HG03045 (cell line): ENCODE data around the gene GSG1L.

Experiments used
- ATAC-seq: cut with Tn5 transposase; IDR thresholded peaks from one replicate; pipeline ENCODE4 v1.9.1; 2021; ENCODE audit warnings: mild to moderate bottlenecking, moderate library complexity; ENCODE audit not compliant: unreplicated experiment

The GSG1L gene

DNA sequence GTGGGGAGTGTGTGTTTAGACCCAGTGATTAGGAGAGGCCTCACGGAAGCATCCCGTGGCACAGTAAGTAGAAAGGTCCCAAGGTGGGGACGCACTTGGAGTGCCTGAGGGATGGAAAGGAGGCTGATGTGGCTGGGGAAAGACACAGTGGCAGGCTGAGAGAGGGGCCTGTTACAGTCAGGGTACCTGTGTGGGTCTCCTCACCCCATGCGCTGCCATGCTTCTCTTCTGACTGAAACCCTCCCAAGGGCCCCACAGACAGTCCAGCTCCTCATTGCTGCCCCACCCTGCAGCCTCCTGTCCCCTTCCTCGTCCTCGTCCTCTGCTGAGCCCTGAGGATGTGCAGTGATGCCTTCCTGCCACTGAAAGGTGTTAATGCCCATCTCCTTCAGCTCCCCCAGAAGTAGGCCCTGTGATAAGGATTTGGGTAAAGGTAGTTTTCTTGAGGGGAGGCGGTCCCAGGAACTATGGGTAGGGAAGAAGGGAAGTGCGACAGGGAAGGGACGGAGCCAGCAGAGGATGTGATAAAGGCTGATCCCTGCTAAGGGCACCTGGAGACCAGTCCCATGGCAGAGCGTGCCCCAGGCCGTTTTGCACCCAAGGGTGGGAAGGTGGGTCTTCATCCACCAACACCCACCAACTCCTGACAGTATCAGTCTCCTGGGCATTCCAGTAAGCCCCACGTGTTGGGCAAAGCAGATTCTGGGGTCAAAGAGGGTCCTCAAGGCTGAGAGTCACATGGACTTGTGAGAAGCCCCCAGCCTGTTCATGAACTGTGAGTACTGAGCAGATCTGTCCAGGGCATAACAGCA, 237.2 kb downstream of the GSG1L start:
- ATAC-seq: no peak

- no peak for ATAC-seq
Measured at GRCh38 chr16:27824786-27825185, 238.7 kb downstream of the GSG1L start.

DNA sequence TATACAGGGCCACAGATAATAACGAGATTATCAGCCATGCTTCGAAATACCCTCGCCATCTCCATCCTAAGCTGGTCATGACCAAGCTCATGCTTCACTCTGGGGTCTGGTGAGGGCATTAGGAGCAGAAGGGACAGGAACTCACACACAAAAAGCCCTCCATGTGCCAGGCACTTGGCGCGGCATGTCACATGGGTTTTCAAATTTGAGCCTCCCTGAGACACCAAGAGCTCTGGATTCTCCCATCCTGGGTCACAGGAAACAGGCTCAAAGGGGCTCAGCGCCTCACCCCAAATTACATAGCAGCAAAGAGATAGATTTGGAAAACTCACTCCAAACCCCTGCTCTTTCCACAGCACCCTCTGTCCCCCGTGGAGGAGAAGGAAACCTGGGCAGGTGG, 239.5 kb downstream of the GSG1L start:
- no peak for ATAC-seq

DNA sequence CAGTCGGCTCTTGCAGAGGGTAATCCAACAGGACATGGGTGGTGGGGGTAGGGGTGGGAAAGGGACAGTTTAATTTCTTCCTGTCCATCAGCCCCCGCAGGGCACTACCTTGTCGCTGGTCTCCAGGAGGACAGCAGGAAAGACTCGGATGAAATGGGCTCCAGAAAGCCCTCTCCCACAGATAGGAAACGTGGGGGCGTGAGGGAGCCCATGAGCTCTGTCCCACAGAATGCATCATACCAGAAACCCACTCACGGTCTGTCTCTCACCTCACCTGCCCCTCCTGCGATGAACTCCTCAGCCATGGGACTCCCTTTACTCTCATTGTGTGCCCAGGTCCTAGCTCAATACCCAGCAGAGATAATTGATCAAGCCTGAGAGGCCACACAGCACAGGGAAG, 240.1 kb downstream of the GSG1L start:
- no peak for ATAC-seq

DNA sequence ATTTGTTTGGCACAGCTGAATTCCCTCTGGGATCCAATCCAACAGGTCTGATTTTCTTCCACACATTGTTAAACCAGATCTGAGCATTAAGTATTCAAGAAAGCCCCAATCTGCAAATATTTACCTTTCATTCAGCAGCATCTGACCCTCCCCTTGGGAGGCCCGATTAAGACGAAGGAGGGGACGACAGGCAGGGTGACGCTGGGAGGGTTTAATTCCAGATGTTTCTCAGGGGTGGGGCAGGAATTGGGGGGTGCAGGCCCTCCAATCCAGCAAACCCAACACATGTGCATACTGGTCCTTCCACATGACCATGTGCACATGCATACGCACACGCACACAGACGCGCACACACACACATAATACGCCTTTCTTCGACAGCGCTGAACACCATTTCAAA, 240.5 kb downstream of the GSG1L start:
- no peak for ATAC-seq

DNA sequence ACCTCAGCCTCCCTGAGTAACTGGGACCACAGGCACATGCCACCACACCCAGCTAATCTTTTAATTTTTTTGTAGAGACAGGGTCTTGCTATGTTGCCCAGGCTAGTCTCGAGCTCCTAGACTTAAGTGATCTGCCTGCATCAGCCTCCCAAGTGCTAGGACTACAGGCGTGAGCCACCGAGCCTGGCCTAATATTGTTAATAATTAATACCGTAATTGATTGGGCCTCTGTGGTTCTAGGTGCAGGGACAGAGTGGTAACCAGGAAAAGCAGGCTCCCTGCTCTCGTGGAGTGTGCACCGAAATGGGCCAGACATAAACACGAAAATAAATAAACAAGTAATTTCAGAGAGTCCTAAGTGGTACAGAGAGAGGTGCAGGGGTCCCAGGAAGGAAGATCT, 241.0 kb downstream of the GSG1L start:
- ATAC-seq: no peak

DNA sequence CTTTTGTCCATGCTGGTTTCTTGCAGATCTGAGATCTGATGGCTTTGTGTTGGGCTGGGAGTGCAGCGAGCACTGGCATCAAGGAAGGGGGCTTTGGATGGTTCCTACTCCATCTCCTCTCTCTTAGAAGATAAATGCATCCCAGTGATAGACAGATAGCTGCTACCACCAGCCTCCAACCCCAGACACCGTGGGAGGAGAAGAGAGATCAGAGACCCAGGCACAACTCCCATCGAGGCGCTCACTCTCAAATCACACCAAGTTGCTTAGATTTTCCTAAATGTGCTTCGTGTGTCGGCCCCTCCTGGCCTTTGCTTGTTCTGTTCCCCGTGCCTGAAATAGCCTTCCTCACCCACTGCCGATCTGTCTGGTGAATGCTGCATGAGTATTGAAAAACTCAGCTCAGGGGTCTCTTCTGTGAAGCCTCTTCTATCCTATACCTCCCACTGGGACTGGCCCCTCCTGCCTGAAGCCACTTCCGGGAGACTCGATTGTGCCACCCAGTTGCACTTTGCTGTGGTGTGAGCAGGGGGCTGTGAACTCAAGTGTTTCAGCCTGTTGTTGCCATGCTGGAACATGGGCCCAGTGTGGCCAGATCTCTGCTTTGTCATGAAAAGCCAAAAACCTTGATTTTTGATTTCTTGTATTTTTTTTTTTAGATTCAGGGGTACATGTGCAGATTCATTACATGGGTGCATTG, 242.7 kb downstream of the GSG1L start:
- ATAC-seq: no peak

- ATAC-seq: no peak
Measured at GRCh38 chr16:27819881-27820610, 243.5 kb downstream of the GSG1L start.

GRCh38 chr16:27819356-27819755, 244.2 kb downstream of the GSG1L start:
- no peak for ATAC-seq

GRCh38 chr16:27818246-27818645, 245.3 kb downstream of the GSG1L start:
- no peak for ATAC-seq

DNA sequence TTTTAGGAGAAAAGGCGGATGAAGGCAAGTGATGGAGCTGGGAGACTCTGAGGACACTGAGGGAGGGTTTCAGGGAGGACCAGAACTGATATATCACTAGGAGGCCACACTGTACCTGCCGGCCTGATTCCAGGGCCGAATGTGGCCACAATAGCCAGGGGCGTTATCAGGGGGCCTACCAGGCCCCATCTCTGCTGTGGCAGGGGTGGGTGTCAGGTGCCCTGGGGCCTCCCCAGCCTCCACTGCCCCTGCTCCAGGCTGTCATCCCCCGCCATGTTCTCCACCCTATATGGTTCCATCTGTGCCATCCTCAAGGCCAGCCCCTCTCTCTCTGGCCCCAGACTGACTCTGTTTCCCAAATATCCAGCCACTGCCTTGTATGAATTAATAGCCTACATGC, 246.5 kb downstream of the GSG1L start:
- ATAC-seq: no peak

GRCh38 chr16:27816561-27816960, 247.0 kb downstream of the GSG1L start:
- no peak for ATAC-seq

GRCh38 chr16:27813591-27813990, 249.9 kb downstream of the GSG1L start:
- ATAC-seq: no peak

GRCh38 chr16:27811881-27812280, 251.6 kb downstream of the GSG1L start:
- no peak for ATAC-seq

GRCh38 chr16:27806986-27807385, 256.5 kb downstream of the GSG1L start:
- ATAC-seq: no peak

GRCh38 chr16:27806388-27806787, 257.1 kb downstream of the GSG1L start:
- no peak for ATAC-seq

DNA sequence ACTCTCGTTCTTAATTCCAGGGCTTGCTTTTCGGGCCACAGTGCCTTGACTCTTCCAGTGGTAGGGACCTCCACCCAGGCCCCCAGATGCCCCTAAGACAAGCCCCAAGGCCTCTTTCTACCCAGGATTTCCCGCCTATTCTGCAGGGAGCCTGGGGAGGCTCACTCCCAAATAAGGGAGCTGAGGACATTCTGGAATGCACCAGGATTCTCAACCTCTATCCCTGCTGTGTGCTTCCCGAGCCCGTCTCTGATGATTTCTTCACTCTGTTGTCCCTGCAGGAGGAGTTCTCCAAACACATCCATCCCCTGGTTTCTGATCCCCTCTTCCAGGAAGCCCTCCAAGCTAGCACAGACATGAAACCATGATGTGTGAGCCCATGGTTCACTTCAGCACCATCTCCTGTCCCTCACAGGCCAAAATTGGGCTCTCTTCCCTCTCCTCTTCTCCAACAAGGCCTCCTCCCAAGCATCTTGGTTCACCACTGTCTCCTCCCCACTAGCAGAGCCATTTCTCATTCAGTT, 257.6 kb downstream of the GSG1L start:
- no peak for ATAC-seq

DNA sequence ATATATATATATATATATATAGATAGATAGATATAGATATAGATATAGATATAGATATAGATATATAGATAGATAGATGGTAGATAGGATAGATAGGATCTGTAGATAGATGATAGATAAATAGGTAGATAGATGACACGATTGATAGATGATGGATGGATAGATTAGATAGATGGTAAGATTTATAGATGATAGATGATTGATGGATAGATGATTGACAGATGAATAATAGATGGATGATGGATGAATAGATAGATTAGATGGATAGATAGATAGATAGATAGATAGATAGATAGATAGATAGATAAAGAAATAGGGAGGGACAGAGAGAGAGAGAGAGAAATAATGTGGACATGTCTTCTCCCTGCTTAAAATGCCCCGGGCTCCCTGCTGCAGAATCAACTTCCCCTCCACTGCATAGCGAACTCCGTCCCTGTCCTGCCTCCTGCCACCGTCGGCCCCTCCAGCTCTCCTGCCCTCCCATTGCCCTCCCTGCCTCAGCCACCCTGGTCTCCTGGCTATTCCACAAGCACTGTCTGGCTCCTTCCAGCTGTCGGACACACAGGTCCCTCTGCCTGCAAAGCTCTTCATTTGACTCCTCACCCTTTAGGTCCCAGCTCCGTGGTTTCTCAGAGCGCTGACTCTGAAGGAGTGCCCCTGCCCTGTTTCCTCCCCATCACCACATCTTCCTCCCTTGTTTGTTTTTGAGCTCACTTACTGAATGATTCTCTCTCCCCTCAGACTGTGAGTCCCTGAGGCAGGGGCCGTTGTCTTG, 259.6 kb downstream of the GSG1L start:
- ATAC-seq: no peak

DNA sequence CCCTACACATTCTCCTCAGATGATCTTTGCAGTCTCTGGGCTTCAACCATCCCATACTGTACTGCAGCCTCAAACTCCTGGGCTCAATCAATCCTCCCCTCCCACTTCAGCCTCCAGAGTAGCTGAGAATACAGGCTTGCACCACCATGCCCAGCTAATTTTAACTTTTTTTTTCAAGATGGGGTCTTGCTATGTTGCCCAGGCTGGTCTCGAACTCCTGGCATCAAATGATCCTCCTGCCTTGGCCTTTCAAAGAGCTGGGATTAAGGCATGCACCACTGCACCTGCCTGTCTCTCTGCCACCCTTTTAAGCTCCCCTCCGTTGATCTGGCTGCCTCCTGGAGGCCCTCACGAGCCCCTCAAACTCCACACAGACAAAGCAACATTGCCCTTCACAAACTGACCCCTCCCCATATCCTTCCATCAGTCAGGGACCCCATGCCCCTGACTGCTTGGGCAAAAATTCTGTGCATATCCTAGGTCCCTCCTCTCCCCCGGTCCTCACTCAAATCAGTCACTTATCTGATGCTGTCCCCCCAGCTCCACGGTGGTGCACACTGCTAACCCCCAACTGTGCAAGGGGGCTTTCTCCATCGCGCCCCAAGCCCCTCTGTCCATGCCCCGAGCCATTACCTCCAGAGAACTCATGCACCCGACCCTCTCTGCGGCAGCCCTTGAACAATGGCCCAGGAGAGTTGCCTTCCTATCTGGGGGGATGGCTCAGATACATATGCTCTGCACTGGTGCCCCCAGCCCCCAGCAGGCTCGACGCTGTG, 260.7 kb downstream of the GSG1L start:
- no peak for ATAC-seq
